HG03558 (cell line): ENCODE results near the gene CEP350.

Source experiments
- ATAC-seq: cut with Tn5 transposase; IDR thresholded peaks from one replicate; pipeline ENCODE4 v1.9.1; 2021; ENCODE audit warnings: moderate number of reproducible peaks; ENCODE audit not compliant: unreplicated experiment; ENCODE audit errors: extremely low read depth

CEP350 gene

DNA sequence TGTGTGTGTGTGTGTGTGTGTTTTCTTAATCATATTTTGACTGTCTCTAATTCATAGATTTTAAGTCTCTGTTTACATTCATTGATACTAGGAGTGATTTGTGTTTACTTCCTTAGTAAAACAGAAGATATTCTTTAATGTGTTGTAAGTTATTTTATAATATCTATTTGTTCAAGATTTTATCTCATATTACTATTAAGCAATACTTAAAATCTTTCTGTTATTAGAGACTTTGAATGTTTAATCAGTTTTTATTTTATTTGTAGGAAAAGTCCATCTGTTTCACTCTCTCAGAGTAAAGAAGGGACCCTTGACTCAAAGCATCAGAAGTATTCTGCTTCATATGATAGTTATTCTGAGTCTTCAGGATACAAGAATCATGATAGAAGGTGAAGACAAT lies 89.2 kb downstream of the CEP350 start:
- ATAC-seq: no peak

DNA sequence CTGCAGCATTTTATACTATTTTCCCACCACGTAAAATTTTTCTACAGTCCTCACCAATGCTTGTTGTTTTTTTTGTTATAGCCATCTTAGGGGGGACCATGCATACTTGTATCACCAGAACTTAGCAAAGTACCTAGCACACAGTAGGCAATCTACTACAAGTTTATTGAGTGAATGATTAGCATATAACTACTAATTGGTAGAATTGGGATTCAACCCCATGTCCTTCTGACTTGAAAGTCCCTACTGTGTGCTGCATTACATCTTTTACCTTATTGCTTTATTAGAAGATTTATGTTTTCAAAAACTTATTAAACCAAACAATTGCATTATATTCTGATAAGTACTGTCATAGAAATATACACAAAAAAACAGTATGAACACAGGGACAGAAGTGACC lies 92.1 kb downstream of the CEP350 start:
- no peak for ATAC-seq

DNA sequence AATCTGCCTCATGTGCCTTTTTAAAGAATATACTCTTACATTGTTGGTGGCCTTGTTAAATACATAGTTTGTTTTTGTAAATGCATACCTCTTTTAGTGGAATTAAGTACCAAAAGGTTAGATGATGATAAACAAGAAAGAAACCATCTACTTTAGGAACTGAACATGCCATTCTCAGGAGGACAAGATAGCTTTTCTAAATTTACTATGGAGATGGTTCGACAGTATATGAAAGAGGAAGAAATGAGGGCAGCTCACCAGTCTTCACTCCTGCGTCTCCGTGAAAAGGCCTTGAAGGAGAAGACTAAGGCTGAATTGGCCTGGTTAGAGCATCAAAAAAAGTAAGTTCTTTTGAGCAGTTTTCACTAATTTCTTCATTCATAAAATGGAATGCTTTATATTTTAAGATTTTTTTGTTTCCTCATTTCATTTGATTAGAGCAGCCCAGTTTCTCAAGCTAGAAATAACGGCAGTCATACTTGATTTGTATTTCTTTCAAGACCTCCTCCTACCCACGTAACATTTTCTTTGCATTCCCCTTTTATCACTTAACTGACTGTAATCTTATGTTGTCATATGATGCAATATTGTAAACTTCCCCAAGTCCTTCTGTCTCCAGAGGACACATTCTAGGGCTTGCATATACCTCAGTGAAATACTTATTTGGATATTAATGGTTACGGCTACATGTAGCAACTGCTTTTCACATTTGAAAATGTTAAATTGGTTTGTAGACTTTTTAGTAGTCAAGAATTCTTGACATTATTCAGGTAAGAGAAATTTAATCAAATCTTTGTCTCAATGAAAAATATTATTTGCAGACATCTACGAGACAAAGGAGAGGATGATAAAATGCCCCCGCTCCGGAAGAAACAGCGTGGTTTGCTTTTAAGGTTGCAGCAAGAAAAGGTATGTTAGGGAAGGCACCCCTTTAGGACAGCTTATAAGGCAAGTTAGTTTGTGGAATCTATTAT lies 99.3 kb downstream of the CEP350 start:
- no peak for ATAC-seq

DNA sequence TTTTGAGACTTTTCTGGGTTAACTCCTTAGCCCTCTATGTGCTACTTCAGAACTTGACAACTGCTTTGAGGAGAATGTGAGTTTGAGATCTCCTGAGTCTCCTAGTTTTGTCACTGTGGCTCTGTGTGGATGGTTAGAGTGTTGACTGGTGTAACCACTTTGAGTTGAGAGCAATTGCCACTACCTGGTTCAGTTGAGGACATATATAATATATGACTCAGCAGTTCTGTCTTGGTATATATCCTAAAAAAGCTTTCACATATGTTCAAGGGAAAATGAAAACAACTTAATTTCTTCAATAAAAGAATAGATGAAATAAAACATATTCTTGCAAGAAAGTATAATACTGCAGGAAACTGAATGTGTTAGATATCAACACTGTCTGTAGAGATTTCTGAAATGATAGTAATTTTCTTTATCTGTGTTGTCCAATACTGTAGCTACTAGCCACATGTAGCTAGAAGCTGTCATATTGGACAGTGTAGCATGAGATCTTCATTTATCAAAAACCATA lies 103.3 kb downstream of the CEP350 start:
- ATAC-seq: no peak

DNA sequence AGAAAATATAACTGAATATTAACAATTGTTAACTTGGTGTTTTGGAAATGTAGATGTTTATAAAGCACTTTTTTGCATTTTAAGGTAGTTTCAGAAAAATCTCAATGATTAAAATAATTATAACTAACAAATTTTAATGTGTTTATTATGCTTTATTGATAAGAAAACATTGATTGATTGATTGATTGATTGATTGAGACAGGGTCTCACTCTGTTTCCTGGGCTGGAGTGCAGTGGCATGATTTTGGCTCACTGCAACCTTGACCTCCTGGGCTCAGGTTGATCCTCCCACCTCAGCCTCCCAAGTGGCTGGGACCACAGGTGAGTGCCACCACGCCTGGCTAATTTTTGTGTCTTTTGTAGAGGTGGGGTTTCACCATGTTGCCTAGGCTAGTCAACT lies 106.4 kb downstream of the CEP350 start:
- no peak for ATAC-seq

DNA sequence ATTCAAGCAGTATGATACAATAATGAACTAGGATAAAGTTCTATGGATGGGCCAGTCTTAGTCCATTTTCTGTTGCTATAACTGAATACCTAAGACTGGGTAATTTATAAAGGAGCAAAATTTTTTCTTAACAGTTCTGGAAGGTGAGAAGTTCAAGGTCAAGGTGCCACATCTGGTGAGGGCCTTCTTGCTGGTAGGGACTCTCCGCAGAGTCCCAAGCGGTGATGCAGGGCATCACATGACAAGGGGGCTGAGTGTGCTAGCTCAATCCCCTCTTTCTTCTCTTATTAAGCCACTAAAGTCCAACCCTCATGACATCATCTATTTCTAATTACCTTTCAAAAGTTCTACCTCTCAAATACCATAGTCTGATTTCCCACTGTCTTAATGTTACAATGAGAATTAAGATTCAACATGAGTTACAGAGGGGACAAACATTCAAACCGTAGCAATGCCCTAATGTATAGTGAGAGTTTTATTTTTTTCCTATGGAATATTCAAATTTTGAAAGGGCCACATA lies 107.9 kb downstream of the CEP350 start:
- no peak for ATAC-seq

DNA sequence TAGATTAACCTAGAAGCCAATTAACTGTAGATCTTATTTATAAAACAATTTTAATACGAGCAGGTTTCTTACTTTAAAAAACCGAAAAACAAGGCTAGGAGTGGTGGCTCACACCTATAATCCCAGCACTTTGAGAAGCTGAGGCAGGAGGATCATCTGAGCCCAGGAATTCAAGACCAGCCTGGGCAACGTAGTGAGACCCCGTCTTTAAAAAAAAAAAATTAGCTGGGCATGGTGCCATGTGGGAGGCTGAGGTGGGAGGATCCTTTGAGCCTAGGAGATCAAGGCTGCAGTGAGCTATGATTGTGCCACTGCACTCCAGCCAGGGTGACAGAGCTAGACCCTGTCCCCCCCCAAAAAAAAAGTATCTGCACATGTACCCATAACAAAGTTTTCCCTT lies 110.8 kb downstream of the CEP350 start:
- no peak for ATAC-seq

DNA sequence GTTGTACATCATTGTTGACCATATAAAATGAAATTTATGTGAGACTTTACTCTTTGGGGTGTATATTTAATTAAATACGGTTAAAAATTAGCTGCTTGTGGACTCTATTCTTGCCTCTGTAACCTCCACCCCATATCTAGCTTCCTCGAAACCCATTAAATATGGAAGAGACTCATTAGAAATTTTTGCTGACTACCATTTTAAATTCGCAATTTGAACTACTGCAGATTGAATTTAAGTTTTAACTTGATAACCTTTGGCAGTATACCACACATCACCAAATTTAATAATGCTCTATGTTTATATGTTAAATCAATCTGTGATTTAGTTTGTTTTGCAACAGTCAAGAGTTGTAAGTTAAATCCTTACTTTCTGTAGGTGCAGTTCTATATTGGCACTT lies 111.5 kb downstream of the CEP350 start:
- no peak for ATAC-seq

DNA sequence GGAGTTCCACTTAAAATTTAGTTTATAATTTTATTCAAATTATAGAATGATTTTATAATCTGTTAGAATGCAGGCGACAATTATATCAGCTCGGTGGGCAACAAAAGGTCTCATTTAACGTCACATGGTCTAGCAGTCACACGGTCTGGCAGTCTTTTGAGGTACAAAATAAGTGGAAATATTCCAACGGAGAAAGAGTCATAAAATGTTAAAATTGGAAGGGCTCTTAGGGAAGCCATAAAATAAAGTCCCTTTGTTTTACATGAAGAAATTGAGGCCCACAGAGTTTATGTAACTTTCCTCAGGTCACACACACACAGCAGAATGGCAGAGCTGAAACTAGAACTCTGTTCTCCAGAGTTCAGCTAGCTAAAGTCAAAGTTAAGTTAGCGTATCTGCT lies 115.7 kb downstream of the CEP350 start:
- no peak for ATAC-seq

DNA sequence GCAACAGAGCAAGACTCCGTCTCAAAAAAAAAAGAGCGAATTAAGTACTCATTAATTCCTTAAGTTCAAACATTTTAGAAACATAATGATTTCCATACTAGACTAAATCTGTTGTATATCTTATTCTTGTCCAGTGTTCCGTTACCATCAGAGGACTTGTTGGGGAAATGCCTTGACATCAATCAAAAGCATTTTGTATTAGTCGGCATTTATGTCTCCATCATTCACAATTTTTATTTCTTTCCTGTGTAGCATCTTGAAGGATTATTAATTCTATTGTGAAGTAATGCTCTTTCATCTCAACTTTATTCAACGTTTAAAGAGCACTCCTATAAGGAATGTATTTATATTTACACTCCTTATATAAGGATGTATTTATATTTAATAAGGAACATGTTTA lies 117.1 kb downstream of the CEP350 start:
- ATAC-seq: no peak

DNA sequence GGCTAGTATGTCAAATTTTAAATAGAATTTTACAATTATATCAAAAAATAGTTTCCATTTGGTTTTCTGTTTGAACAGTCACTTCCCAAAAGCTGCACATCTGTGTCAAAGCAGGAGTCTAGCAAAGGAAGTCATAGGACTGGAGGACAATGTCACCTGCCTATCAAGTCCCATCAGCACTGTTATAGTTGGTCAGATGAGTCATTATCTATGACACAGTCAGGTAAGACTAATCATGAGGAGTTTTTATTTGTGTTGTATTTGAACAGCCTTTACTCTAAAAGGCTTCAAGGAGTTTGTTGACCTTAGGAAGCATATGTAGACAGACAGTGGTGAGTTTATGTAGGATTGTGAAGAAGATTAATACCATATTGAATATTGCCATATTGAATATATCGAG lies 125.8 kb downstream of the CEP350 start:
- ATAC-seq: no peak

DNA sequence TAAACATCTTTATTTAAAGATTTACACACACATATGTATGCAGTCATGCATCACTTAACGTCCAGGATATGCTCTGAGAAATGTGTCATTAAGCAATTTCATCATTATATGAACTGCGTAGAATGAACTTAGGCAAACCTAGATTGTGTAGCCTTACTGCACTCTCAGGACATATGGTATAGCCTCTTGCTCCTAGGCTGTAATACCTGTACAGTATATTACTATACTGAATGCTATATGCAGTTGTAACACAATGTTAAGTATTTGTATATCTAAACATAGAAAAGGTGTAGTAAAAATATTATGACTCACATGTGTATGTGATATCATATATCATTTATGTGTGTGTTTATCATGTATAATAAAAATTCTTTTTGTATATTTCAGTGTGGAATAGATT lies 126.9 kb downstream of the CEP350 start:
- ATAC-seq: no peak

DNA sequence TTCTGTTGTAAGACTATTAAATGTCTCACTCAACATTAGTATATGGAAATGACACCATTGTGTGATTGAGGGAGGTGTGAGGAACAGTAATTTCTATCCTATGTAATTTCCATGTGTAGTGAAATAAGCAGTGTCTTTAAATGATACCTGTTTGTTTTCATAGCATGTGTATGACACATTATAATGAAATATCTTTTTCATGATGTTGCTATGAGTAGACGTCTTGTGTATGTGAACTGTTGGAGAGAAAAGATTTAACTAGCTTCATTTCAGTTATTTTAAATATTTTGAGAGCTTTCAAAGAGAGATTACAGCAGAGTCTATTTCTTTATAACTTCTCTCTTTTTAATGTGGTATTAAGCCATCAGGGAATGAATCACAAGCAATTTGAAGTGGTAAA lies 128.6 kb downstream of the CEP350 start:
- no peak for ATAC-seq

DNA sequence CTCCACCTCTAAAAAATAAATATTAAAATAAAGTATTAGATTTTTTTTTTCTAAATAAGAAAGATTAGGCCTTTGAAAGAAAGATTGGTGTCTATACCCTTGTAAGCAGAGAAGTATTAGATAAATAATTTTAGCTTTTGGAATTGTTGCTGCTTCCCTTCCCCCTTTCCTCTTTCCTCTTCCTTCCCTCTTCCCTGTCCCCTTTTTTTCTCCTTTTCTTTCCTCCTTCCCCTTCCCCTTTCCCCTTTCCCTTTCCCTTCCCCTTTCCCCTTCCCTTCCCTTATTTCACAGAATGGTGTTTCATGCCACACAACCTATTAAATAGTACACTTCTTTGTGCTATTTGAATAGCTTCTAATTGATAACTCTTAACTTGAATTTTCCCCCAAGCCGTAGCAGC lies 130.3 kb downstream of the CEP350 start:
- ATAC-seq: no peak

DNA sequence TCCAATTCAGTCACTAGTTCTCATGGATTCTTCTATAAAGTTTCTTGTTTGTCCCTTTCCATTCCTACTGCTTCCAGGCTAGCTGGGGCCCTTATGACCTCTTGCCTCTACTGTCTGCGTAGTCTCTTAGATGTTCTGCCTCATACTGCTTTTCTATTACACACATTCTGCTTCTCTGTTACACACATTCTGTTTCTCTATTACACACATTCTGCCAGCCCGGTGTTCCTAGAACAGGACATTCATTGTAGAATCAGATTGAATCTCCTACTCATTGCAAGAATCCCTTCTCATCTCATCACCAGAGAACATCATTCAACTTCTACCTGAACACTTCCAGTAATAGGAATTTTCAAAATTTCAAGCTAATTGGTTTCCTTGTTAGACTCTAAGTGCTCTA lies 130.7 kb downstream of the CEP350 start:
- no peak for ATAC-seq

DNA sequence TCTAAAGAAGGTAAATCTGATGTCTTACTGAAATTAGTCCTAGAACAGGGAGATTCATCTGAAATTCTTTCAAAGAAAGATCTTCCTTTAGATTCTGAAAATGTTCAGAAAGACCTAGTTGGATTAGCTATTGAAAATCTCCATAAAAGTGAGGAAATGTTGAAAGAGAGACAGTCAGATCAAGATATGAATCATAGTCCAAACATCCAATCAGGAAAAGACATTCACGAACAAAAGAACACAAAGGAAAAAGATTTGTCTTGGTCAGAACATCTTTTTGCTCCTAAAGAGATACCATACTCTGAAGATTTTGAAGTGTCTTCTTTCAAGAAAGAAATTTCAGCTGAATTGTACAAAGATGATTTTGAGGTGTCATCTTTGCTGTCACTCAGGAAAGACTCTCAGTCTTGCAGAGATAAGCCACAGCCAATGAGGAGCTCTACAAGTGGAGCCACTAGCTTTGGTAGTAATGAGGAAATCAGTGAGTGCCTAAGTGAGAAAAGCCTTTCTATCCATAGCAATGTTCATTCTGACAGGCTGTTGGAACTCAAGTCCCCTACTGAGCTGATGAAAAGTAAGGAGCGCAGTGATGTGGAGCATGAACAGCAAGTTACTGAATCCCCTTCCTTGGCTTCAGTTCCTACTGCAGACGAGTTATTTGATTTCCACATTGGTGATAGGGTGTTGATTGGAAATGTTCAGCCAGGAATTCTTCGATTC lies 138.5 kb downstream of the CEP350 start:
- no peak for ATAC-seq

DNA sequence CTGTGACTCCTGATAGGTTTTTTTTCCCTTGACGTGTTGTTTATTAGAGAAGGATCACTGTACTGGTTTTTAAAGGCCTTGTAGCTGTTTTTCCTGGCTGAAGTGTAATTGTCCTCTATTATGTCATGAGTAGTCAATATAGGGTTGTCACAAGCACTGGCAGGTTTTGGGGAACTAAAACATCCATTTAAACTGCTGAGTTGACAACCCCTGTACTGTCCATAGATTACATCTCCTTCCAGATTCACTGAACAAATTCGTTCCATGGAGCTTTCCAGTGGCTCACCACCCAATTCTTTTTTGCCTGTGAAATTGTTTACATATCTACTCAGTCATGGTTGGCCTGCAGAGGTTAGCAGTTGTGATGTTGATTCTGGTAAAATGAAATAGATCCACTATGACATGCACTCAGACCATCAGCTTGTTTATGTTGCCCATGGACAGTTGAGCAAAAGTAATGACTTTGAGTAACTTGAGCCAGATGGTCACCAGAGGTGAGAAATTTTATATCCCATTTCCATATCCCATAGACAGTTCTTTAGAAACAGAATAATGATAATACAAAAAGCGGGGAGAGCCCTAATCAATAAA lies 140.2 kb downstream of the CEP350 start:
- no peak for ATAC-seq

DNA sequence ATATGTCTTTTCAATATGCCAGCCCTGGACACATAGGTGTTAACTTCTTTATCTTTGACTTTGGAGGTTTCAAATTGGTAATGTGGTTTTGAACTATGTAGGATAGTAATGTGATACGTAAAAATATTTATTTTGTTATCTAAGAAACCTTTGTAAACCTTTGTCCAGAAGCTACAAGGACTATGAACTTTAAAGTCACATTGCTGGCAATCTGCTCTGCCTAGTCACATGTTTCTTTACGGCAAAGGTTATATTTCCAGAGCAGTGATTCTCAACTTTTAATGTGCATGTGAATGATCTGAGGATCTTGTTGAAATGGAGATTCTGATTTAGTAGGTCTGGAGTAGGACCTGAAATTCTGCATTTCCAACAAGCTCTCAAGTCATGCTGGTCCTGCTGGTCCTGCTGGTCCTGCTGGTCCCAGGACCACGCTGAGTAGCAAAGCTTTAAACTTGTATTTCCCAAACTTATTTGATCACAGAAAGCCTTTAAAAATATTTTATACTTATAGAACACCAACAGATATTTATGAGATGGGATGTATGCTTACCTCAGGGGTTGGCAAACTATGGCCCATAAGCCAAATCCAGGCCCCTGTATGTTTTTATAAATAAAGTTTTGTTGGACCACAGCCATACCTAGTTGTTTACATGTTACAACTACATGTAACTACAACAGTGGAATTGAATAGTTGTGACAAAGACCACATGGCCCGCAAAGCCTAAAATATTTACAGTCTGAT lies 142.1 kb downstream of the CEP350 start:
- no peak for ATAC-seq

DNA sequence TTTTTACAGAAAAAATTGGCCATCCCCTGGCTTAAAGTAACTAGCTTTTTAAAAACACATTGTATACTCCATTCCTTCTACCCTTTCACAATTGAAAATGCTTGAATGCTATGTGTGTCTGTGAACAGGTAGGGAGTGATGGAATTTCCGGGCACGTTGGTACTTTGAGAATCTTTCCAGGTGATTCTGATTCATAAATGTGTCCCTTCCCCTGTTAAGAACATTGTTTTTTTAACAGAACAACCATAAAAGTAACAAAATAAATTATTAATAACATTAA lies 142.7 kb downstream of the CEP350 start:
- no peak for ATAC-seq

DNA sequence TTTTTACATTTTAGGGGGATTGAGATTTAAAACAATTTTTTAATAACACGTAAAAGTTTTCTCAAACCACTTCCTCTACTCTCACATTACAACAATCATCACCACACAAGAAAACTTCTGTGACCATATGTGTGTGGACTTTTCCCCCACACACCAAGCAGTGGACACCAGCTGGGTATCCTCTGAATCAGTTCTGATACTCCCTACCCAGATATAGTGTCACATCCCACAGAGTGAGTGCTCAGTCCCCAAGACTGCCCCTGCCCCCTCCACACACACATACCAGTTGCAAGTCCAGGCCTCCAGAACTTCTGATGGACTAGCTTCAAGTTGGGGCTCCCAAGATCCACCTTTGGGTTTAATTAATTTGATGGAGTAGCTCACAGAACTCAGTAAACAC lies 146.8 kb downstream of the CEP350 start:
- no peak for ATAC-seq
